Body of pancreas (tissue), 4 donors: ENCODE data around the gene SMTNL2. TPM values are rescaled to one million over a fixed set of nuclear protein-coding genes. Genes with fewer than 3 reads are reported as not detected.
"Not testable (repeated sequence)": the region's sequence is repeated elsewhere in the genome, so short reads cannot be mapped to it uniquely, and the experiment has no call there.

Source experiments
- ATAC-seq: fragments of 150-250 bp; one replicate; pipeline ENCODE4 v1.9.1; 2016
- DNase-seq, 4 donors: peaks; one replicate each; pipeline ENCODE4 v3.0.0-alpha.2; 2019
- H3K27ac ChIP-seq, 4 donors: fragments of 200-600 bp; sonication (generic); 1 replicate in 3 of 4; 2 replicates in 1 of 4; pipeline versions ENCODE4 v1.5.1 to v1.6.1; 2016 to 2019; ENCODE audit warnings: mild to moderate bottlenecking in 1 of 4, mixed read lengths in 1 of 4, moderate library complexity in 1 of 4
- H3K27me3 ChIP-seq, 2 donors: fragments of 200-600 bp; sonication (generic); one replicate each; pipeline ENCODE4 v1.6.0; 2016; ENCODE audit warnings: mild to moderate bottlenecking in 1 of 2
- H3K36me3 ChIP-seq, 2 donors: fragments of 200-600 bp; sonication (generic); replicated peaks in 1 of 2; 2 replicates each; pipeline ENCODE4 v1.5.1; 2016; ENCODE audit warnings: low read depth in 2 of 2; ENCODE audit not compliant: insufficient read depth in 1 of 2
- H3K4me1 ChIP-seq: fragments of 200-600 bp; sonication (generic); one replicate; pipeline ENCODE4 v1.6.0; 2016
- H3K4me3 ChIP-seq, 2 donors: fragments of 200-600 bp; sonication (generic); 1 replicate in 1 of 2; 2 replicates in 1 of 2; pipeline ENCODE4 v1.5.1; 2016 to 2019
- H3K9me3 ChIP-seq, 3 donors: fragments of 200-600 bp; sonication (generic); 1 replicate in 2 of 3; 2 replicates in 1 of 3; pipeline ENCODE4 v1.5.1; 2016
- POLR2A ChIP-seq, 3 donors: fragments of 450-650 bp; IDR thresholded peaks; one replicate each; pipeline ENCODE4 v1.6.1; 2016; ENCODE audit warnings: antibody characterized with exemption in 3 of 3, mild to moderate bottlenecking in 2 of 3
- WGBS, 2 donors: methylation state at CpG; one replicate each; pipeline ENCODE4 v1.1.5; 2017; 5-methylcytosine and 5-hydroxymethylcytosine counted together
- intact Hi-C: fragments of 100-400 bp; cut with DNase I; formaldehyde crosslinking; loops from one replicate; pipeline ENCODE4 v1.15.1; 2023
- total RNA-seq, 2 donors: library from RNA; depleted of rRNA; stranded (reverse); fragments of >200 nt; gene quantifications; one replicate each; pipeline ENCODE4 v1.1.0, GENCODE V29; 2016
- TF ChIP-seq, protein P1 (sequence below), 7 experiments: fragments of 450-650 bp in 4 of 7; fragments of 200-600 bp in 3 of 7; sonication (generic) in 3 of 7; IDR thresholded peaks; one replicate each; pipeline ENCODE4 v1.5.1; 2016 to 2019; ENCODE audit warnings: antibody characterized with exemption in 7 of 7

SMTNL2 gene
- total RNA-seq, 2 donors from 2014 or later: 0.33 to 0.78 TPM

DNA sequence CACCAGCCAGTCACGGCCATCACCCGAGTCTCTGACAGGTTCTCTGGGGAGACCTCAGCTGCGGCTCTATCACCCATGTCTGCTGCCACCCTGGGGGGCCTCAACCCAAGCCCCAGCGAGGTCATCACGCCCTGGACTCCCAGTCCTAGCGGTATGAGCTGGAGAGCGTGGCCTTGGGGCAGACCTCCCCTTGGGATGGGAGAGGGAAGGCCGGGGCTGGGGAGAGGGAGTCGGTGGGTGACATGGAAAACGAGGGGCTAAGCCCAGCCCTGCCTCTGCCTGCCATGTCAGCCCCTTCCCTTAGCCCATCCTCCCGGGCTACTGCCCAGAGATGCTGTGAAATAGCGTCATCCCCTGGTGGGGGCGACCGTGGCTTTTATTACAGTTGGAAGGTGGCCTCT lies 8.7 kb downstream of the SMTNL2 start:
- no peaks in the 10 kb centered on the region for H3K4me1 ChIP-seq
- no peaks in the 10 kb centered on the region for H3K36me3 ChIP-seq
- H3K27ac ChIP-seq: no peak overlapping the region
- DNase-seq (no peak), ATAC-seq (no peak)
- H3K4me3 ChIP-seq: no peak overlapping the region
- H3K27me3 ChIP-seq: peaks cover 0 to 3% of the 10 kb centered on the region in 2 donors
- TF ChIP-seq, protein P1, sequence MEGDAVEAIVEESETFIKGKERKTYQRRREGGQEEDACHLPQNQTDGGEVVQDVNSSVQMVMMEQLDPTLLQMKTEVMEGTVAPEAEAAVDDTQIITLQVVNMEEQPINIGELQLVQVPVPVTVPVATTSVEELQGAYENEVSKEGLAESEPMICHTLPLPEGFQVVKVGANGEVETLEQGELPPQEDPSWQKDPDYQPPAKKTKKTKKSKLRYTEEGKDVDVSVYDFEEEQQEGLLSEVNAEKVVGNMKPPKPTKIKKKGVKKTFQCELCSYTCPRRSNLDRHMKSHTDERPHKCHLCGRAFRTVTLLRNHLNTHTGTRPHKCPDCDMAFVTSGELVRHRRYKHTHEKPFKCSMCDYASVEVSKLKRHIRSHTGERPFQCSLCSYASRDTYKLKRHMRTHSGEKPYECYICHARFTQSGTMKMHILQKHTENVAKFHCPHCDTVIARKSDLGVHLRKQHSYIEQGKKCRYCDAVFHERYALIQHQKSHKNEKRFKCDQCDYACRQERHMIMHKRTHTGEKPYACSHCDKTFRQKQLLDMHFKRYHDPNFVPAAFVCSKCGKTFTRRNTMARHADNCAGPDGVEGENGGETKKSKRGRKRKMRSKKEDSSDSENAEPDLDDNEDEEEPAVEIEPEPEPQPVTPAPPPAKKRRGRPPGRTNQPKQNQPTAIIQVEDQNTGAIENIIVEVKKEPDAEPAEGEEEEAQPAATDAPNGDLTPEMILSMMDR (IDR thresholded peaks at IDR 0.05): no peak
- TF ChIP-seq POLR2A (IDR thresholded peaks at IDR 0.05): no peak
- intact Hi-C loops: no loop called here
- H3K9me3 ChIP-seq: no peaks in the 10 kb centered on the region
- 78 to 96% methylated on average over 5 to 11 of the region's 14 CpGs for WGBS, 2 donors

DNA sequence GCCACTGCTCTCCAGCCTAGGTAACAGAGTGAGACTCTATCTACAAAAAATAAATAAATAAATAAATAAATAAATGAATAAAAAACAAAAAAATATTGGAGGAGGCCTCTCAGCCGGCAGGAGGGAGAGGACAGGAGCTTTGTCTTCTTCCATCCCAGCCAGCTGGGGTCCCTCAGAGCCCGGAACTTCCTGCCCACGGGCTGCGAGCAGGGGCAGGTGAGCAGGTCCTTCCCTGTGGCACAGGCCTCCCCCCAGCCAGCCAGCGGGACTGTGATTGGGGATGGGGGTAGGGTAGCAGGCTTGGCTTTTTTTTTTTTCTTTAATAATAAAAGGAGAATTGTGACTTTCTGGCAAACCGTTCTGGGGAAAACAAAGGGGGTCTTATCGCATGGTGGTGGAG lies 10.1 kb downstream of the SMTNL2 start:
- 83 to 90% methylated on average over 7 of the region's 7 CpGs for WGBS, 2 donors
- Histone ChIP-seq H3K4me3 (no peak overlapping the region), H3K4me1 (no peaks in the 10 kb centered on the region), H3K27ac (no peak overlapping the region), H3K9me3 (no peaks in the 10 kb centered on the region), H3K27me3 (peaks cover 0 to 3% of the 10 kb centered on the region in 2 donors), H3K36me3 (no peaks in the 10 kb centered on the region)
- ATAC-seq (no peak), DNase-seq (no peak)
- intact Hi-C loops: no loop called here
- no peak for TF ChIP-seq POLR2A (IDR thresholded peaks at IDR 0.05)
- TF ChIP-seq, protein P1 (IDR thresholded peaks at IDR 0.05): no peak

GRCh38 chr17:4594931-4595684 lies 10.8 kb downstream of the SMTNL2 start:
- Histone ChIP-seq H3K4me3 (no peak overlapping the region), H3K27ac (no peak overlapping the region), H3K36me3 (no peaks in the 10 kb centered on the region), H3K4me1 (no peaks in the 10 kb centered on the region), H3K9me3 (no peaks in the 10 kb centered on the region), H3K27me3 (peaks cover 0 to 3% of the 10 kb centered on the region in 2 donors)
- DNase-seq (peak in 3 of 4 donors; percentile 23 to 45 (median 35)), ATAC-seq (peak; percentile 35)
- intact Hi-C loops: no loop called here
- WGBS, 2 donors: 32 to 44% methylated on average over 16 to 29 of the region's 29 CpGs
- TF ChIP-seq, protein P1 (IDR thresholded peaks at IDR 0.05): peak in 6 of 7 experiments; percentile 16 to 49 (median 36)
- no peak for TF ChIP-seq POLR2A (IDR thresholded peaks at IDR 0.05)

GRCh38 chr17:4595685-4596342 lies 11.5 kb downstream of the SMTNL2 start:
- H3K27me3 ChIP-seq, H3K4me3 ChIP-seq, ATAC-seq, H3K36me3 ChIP-seq, intact Hi-C loops, H3K4me1 ChIP-seq, H3K27ac ChIP-seq, DNase-seq, H3K9me3 ChIP-seq: not testable (repeated sequence)
- 81 to 85% methylated on average over 12 to 22 of the region's 23 CpGs for WGBS, 2 donors

DNA sequence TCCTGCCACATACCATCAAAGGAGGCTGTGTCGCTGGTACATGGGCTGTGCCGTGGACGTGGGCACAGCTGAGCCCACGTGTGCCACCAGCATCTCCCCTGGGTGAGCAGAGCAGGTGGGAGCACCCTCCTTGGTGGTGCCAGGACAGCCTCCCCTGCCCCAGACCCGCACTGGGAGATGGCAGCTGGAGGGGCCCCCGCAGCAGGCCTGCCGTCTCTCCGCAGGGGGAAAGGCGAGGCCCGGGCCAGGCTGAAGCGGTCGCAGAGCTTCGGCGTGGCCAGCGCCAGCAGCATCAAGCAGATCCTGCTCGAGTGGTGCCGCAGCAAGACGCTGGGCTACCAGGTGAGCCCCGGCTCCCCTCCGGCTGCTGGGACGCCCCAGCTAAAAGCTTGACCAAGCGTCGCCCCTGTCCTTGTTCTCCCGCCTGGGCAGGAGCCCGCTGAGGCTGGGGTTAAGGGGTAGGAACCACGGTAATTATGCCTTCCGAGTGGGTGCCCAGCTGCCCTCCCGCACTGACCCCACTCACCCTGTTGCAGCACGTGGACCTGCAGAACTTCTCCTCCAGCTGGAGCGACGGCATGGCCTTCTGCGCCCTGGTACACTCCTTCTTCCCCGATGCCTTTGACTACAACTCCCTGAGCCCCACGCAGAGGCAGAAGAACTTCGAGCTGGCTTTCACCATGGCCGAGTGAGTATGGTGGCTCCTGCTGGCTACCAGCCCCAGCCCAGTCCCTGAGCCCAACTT lies 12.5 kb downstream of the SMTNL2 start:
- Histone ChIP-seq H3K4me3 (no peak overlapping the region), H3K9me3 (no peaks in the 10 kb centered on the region), H3K27ac (no peak overlapping the region), H3K4me1 (no peaks in the 10 kb centered on the region), H3K36me3 (no peaks in the 10 kb centered on the region), H3K27me3 (peaks cover 0 to 3% of the 10 kb centered on the region in 2 donors)
- DNase-seq (no peak), ATAC-seq (no peak)
- intact Hi-C loops: no loop called here
- 83 to 89% methylated on average over 16 to 33 of the region's 36 CpGs for WGBS, 2 donors
- no peak for TF ChIP-seq POLR2A (IDR thresholded peaks at IDR 0.05)
- TF ChIP-seq, protein P1 (IDR thresholded peaks at IDR 0.05): no peak
